Measurements from ENCODE around the gene MAGEA12.
"Not testable (repeated sequence)": the region's sequence is repeated elsewhere in the genome, so short reads cannot be mapped to it uniquely, and the experiment has no call there.

Gene MAGEA12

DNA sequence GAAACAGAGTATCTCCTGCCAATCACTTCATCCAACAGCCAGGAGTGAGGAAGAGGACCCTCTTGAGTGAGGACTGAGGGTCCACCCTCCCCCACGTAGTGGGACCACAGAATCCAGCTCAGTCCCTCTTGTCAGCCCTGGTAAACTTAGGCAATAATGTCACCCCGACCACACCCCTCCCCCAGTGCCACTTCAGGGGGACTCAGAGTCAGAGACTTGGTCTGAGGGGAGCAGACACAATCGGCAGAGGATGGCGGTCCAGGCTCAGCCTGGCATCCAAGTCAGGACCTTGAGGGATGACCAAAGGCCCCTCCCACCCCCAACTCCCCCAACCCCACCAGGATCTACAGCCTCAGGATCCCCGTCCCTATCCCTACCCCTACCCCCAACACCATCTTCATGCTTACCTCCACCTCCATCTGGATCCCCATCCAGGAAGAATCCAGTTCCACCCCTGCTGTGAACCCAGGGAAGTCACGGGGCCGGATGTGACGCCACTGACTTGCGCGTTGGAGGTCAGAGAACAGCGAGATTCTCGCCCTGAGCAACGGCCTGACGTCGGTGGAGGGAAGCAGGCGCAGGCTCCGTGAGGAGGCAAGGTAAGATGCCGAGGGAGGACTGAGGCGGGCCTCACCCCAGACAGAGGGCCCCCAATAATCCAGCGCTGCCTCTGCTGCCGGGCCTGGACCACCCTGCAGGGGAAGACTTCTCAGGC is at the start of gene MAGEA12, which contains the start of gene CSAG1:
MAGEA12 (plus strand) TSS at position 497 of the 715 bp plus-strand sequence. CDS start 2,405 bp downstream, outside the sequence.
CSAG1 (minus strand) TSS at position 461 of the 715 bp plus-strand sequence. CDS start 1,261 bp downstream, outside the sequence.
- DNase-seq = no peak

GRCh38 chrX:152697952-152698931 is 35.3 kb upstream of the MAGEA12 start, which contains the start of gene MAGEA3:
Gene MAGEA3, plus strand, starts transcription at chrX:152698794. Its CDS starts 2,039 bp downstream, at chrX:152700833.
- not testable (repeated sequence) for DNase-seq

GRCh38 chrX:152700390-152700789 is 33.2 kb upstream of the MAGEA12 start:
- DNase-seq = not testable (repeated sequence)

GRCh38 chrX:152706500-152706899 is 27.1 kb upstream of the MAGEA12 start:
- not testable (repeated sequence) for DNase-seq

DNA sequence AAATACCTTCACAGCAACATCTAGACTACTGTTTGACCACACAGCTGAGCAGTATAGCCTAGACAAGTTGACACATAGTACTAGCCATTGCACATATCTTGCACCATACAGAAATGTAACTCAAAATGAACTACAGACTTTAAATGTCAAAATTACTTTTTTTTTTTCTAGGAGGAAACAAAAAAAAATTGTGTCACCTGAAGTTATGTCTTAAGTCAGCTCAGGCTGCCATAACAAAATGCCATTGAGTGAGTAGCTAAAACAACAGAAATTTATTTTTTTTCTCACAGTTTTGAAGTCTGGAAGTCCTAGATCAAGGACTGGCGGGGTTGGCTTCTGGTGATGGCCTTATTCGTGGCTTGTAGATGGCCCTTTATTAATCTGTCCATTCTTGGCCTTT is 24.4 kb upstream of the MAGEA12 start, which contains the start of gene CSAG2:
CSAG2 (minus strand) TSS at position 101 of the 400 bp plus-strand sequence. CDS start 161 bp downstream, outside the sequence.
- not testable (repeated sequence) for DNase-seq

- DNase-seq = not testable (repeated sequence)
Observed at GRCh38 chrX:152713195-152713594, 20.4 kb upstream of the MAGEA12 start.

- DNase-seq = not testable (repeated sequence)
Observed at GRCh38 chrX:152713815-152714787, 19.5 kb upstream of the MAGEA12 start, which contains the start of gene MAGEA2B. Gene MAGEA2B, plus strand, starts transcription at chrX:152714628. Its CDS starts 2,479 bp downstream, at chrX:152717107.

GRCh38 chrX:152725409-152725808 is 8.1 kb upstream of the MAGEA12 start:
- no peak for DNase-seq

DNA sequence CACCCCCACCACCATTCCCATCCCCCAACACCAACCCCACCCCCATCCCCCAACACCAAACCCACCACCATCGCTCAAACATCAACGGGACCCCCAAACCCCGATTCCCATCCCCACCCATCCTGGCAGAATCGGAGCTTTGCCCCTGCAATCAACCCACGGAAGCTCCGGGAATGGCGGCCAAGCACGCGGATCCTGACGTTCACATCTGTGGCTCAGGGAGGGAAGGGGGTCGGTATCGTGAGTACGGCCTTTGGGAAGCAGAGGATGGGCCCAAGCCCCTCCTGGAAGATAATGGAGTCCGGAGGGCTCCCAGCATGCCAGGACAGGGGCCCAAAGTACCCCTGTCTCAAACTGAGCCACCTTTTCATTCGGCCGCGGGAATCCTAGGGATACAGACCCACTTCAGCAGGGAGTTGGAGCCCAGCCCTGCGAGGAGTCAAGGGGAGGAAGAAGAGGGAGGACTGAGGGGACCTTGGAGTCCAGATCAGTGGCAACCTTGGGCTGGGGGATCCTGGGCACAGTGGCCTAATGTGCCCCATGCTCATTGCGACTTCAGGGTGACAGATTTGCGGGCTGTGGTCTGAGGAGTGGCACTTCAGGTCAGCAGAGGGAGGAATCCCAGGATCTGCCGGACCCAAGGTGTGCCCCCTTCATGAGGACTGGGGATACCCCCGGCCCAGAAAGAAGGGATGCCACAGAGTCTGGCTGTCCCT is 744 bp downstream of the MAGEA12 start:
- DNase-seq = not testable (repeated sequence)

- no peak for DNase-seq
Observed at GRCh38 chrX:152735101-152735500, 1.5 kb downstream of the MAGEA12 start.

- DNase-seq = no peak
Observed at GRCh38 chrX:152735860-152736511, 2.4 kb downstream of the MAGEA12 start.

- not testable (repeated sequence) for DNase-seq
Observed at GRCh38 chrX:152736528-152736927, 3.0 kb downstream of the MAGEA12 start.

DNA sequence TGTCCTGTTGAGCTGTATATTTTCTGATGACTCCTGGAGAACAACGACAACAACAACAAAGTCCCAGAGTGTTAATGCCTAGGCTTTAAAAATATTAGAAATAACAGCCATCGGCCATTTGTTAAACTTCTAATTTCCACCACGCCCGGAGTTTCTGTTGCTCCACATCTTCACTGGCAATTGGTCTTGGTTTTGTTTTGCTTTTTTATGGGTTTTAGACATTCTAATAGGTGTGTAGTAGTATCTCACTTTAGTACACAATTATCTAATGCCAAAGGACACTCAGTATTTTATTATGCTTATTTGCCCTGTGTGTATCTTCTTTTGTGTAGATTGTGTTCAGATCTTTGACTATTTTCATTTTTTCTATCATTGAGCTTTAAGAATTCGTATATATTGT is 5.0 kb downstream of the MAGEA12 start:
- no peak for DNase-seq

- DNase-seq = not testable (repeated sequence)
Observed at GRCh38 chrX:152753686-152754650, 20.4 kb downstream of the MAGEA12 start, which contains the start of gene MAGEA2. Gene MAGEA2, minus strand, starts transcription at chrX:152753842. Its CDS starts 2,479 bp downstream, at chrX:152751363.

DNA sequence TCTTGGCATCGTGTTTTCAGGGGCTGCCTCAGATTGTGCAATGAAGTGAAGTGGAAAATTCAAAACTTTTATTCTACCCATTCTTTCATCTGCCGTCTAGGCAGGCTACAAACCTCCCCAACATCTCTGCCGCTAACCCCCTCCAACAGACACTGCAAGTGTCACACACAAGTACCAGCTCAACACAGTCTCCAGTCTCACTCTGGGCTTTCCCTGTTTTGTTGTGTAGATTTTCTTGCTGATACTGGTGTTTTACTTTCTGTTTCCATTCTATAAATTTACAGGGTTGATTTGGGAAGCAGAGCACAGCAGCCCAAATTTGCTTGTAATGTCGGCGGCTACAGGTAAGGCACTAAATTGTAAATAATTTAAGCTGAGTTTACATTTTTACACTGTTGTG is 21.3 kb downstream of the MAGEA12 start:
- not testable (repeated sequence) for DNase-seq

DNA sequence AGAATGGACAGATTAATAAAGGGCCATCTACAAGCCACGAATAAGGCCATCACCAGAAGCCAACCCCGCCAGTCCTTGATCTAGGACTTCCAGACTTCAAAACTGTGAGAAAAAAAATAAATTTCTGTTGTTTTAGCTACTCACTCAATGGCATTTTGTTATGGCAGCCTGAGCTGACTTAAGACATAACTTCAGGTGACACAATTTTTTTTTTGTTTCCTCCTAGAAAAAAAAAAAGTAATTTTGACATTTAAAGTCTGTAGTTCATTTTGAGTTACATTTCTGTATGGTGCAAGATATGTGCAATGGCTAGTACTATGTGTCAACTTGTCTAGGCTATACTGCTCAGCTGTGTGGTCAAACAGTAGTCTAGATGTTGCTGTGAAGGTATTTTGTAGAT is 25.4 kb downstream of the MAGEA12 start, which contains the start of gene CSAG3:
CSAG3 (plus strand) TSS at position 301 of the 400 bp plus-strand sequence.
- DNase-seq = not testable (repeated sequence)

- DNase-seq = not testable (repeated sequence)
Observed at GRCh38 chrX:152759544-152759943, 26.0 kb downstream of the MAGEA12 start.

DNA sequence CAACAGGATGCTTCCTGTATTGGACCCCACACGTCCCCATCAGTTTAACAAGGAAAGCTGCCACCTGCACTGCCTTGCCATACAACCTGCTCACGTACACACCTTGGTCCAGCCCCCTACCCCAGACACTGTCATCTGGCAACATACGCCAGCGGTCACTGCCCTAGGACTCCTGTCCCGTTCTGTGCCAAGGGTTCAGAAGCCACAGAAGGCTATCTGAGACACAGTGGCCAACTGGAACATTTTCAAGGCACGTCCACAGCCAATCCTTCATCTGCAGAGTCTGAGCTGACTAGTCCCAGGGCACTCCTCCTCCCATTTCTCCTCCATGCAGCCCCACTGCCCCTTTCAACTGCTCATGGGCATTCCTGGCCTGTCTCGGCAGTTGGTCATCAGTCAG is 28.0 kb downstream of the MAGEA12 start:
- DNase-seq = not testable (repeated sequence)

DNA sequence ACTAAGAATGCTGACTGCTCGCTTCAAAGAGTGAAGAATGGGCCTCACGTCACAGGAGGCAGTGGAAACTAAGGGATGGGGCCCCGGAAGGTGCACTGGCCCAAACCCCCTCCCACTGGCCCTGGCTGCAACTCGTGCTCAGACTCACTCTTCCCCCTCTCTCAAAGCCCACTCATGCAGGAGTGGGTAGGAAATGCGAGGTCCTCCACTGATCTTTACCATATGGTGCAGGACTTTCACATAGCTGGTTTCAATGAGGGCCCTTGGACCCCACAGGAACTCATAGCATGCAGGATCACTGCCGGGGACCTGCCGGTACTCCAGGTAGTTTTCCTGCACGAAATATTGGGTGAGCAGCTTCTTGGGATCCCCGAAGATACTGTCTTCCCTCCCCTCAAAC is 33.0 kb downstream of the MAGEA12 start:
- not testable (repeated sequence) for DNase-seq

Measured in NCI-H2107 (cell line).